K562 (cell line): ENCODE data around the gene IRF2. TPM values are rescaled to one million over a fixed set of nuclear protein-coding genes. Genes with fewer than 3 reads are reported as not detected.

Source experiments
- CHD7 ChIP-seq: fragments of 200-600 bp; sonication (generic); IDR thresholded peaks from one replicate; pipeline ENCODE4 v1.6.1; 2012; ENCODE audit warnings: mild to moderate bottlenecking, low read depth, low read length, inconsistent platforms
- EP400 ChIP-seq: fragments of 450-650 bp; IDR thresholded peaks from 2 replicates; pipeline ENCODE4 v1.6.1; 2017; ENCODE audit warnings: antibody characterized with exemption, mild to moderate bottlenecking, moderate library complexity
- ETV1 ChIP-seq: fragments of 450-650 bp; conservative IDR thresholded peaks from 2 replicates; pipeline ENCODE4 v1.6.1; 2016; ENCODE audit warnings: missing genetic modification characterization, control low read depth, low read depth, missing compliant biosample characterization
- HDAC3 ChIP-seq: fragments of 450-650 bp; IDR thresholded peaks from 2 replicates; pipeline ENCODE4 v1.6.1; 2018; ENCODE audit warnings: borderline replicate concordance, mild to moderate bottlenecking, moderate library complexity; ENCODE audit not compliant: partially characterized antibody
- JUND ChIP-seq, 2 experiments: IDR thresholded peaks; 2 replicates in 1 of 2; 3 replicates in 1 of 2; pipeline ENCODE4 v1.6.1; 2011; ENCODE audit warnings: borderline replicate concordance in 2 of 2, low read depth in 2 of 2, low read length in 2 of 2, improper control_type of control experiment in 1 of 2, missing biosample characterization in 1 of 2, missing genetic modification characterization in 1 of 2, missing genetic modification reagents in 1 of 2
- PTBP1 ChIP-seq: fragments of 200-400 bp; formaldehyde crosslinking; IDR thresholded peaks from 2 replicates; pipeline ENCODE4 v1.6.1; 2017; ENCODE audit warnings: low read depth, low read length
- SREBF1 ChIP-seq: fragments of 150-350 bp; IDR thresholded peaks from 2 replicates; pipeline ENCODE4 v1.6.1; 2014; ENCODE audit warnings: antibody characterized with exemption, low read depth, low read length, borderline replicate concordance
- SRSF1 ChIP-seq: fragments of 200-400 bp; formaldehyde crosslinking; IDR thresholded peaks from 2 replicates; pipeline ENCODE4 v1.6.1; 2017; ENCODE audit warnings: mild to moderate bottlenecking, low read depth, low read length, moderate library complexity
- TFE3 ChIP-seq: fragments of 450-650 bp; formaldehyde crosslinking; IDR thresholded peaks from 2 replicates; pipeline ENCODE4 v1.4.0; 2020; ENCODE audit warnings: mild to moderate bottlenecking, mixed read lengths
- TRIM28 ChIP-seq: fragments of 450-650 bp; IDR thresholded peaks from 2 replicates; pipeline ENCODE4 v1.6.1; 2017
- ZNF140 ChIP-seq: fragments of 250-450 bp; sonication (Bioruptor Pico); IDR thresholded peaks from 2 replicates; pipeline ENCODE4 v1.8.0; 2021; ENCODE audit warnings: moderate library complexity, mild to moderate bottlenecking, inconsistent platforms
- ZNF79 ChIP-seq: fragments of 250-450 bp; sonication (Bioruptor Pico); IDR thresholded peaks from 2 replicates; pipeline ENCODE4 v1.4.0; 2020; ENCODE audit warnings: low read depth, mild to moderate bottlenecking, moderate library complexity
- polyA plus RNA-seq, 8 experiments: library from polyadenylated mRNA; depleted of rRNA in 4 of 8; stranded (reverse) in 5 of 8; unstranded in 3 of 8; fragments of >200 nt; fragmentation: Nextera tagmentation in 2 of 8; fragmentation: Illumina TruSeq in 1 of 8; extraction: Ambion mirVana in 2 of 8; extraction: Trizol in 1 of 8; gene quantifications; 2 replicates each; pipeline versions ENCODE4 v1.2.1 to v1.2.3, GENCODE V29; 2011 to 2014; ENCODE audit warnings: inconsistent platforms in 1 of 8, missing spikeins in 1 of 8
- total RNA-seq, 7 experiments: library from RNA; depleted of rRNA in 6 of 7; stranded (reverse); fragments of >200 nt in 6 of 7; fragmentation: Illumina TruSeq in 2 of 7; extraction: Trizol in 2 of 7; gene quantifications; 2 replicates each; pipeline versions ENCODE4 v1.2.1 to v1.2.3, GENCODE V29; 2011 to 2021; ENCODE audit warnings: low replicate concordance in 1 of 7

IRF2 gene
- total and polyA plus RNA-seq, 9 of the 15 experiments (the other 6 are each of a cell fraction or from before 2014, with no cell fraction given): 7.1 to 17.1 (median 11.3) TPM

- TF ChIP-seq CHD7: no peak
- TF ChIP-seq ZNF140 (CRISPR knock-in tag): no peak
- TF ChIP-seq EP400: no peak
- no peak for TF ChIP-seq PTBP1
- no peak for TF ChIP-seq HDAC3
- no peak for TF ChIP-seq SRSF1
- TF ChIP-seq ETV1: no peak
- peak; percentile 93 for TF ChIP-seq JUND (IDR thresholded peaks at IDR 0.05; ENCODE audit: borderline replicate concordance, low read depth, low read length)
- peak; percentile 90; the same call in 2 of the 3 replicates for TF ChIP-seq JUND (tag; IDR thresholded peaks at IDR 0.05; ENCODE audit: borderline replicate concordance, low read depth, low read length)
- TF ChIP-seq SREBF1: no peak
- no peak for TF ChIP-seq ZNF79
- no peak for TF ChIP-seq TFE3 (CRISPR knock-in tag)
- TF ChIP-seq TRIM28: no peak
These were observed 40.0 kb upstream of the IRF2 start (continued) for GRCh38 chr4:184514121-184514988.
